ENCODE measurements around the gene CDC37. TPM values are rescaled to one million over a fixed set of nuclear protein-coding genes. Genes with fewer than 3 reads are reported as not detected.
"Not testable (repeated sequence)": the region's sequence is repeated elsewhere in the genome, so short reads cannot be mapped to it uniquely, and the experiment has no call there.

The CDC37 gene
- total and polyA plus RNA-seq, 7 donors, result 106 to 294 (median 129) TPM

DNA sequence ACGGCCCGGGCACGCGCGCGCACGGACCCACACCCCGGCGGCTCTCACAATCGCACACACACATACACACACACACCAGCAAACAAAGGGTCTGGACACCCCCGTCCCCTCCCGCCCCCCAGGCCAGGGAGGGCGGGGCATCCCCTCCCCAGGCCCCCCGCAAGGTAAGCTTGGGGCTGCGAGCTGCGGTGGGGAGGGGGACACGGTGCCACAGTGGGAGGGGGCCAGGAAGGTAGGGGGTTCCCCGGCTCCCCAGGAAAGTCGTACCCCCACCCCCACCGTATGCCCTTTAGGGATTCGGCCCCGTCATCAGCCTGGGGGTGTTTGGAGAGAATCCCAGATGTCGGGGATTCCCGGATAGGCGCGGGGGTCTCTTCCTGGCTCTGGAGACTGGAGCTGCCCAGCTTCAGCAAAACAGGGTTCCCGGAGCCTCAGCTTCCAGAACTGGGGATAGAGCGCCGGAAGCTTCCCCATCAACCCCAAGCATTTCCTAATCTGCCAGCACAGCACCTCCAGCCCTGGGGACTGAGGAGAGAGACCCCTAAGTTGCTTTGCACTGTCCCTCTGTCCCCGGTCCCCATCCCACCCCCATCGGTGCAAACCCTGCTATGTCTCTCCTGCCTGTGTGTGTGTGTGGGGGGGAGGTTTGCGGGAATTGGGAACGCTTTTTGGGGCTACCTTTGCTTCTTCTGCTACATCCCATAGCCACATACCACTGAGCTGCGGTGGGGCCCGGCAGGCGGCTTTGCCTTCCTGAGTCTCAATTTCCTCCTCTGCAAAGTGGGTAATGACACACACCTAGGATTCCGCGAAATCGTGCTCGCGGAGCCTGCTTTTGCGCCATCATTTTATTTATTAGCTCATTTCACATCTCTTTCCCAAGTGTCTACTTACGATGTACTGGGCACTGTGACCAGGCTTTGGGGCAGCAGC is 1.8 kb upstream of the CDC37 start:
- 5 to 9% methylated on average over 43 of the region's 43 CpGs for WGBS, 2 donors
- Histone ChIP-seq H3K9me3 (no peaks in the 10 kb centered on the region), H3K4me3 (peak overlapping the region in 3 of 4 donors; percentile 70 to 97 (median 93)), H3K4me1 (peaks cover 0 to 41% (median 33%) of the 10 kb centered on the region in 4 donors), H3K27ac (peak overlapping the region in 1 of 4 donors; percentile 79), H3K27me3 (peaks cover 6 to 53% (median 44%) of the 10 kb centered on the region in 3 donors), H3K36me3 (no peaks in the 10 kb centered on the region)
- TF ChIP-seq POLR2AphosphoS5 (IDR thresholded peaks at IDR 0.05) (no peak), EP300 (IDR thresholded peaks at IDR 0.05) (no peak), POLR2A (IDR thresholded peaks at IDR 0.05) (no peak)
- TF ChIP-seq, protein P1, sequence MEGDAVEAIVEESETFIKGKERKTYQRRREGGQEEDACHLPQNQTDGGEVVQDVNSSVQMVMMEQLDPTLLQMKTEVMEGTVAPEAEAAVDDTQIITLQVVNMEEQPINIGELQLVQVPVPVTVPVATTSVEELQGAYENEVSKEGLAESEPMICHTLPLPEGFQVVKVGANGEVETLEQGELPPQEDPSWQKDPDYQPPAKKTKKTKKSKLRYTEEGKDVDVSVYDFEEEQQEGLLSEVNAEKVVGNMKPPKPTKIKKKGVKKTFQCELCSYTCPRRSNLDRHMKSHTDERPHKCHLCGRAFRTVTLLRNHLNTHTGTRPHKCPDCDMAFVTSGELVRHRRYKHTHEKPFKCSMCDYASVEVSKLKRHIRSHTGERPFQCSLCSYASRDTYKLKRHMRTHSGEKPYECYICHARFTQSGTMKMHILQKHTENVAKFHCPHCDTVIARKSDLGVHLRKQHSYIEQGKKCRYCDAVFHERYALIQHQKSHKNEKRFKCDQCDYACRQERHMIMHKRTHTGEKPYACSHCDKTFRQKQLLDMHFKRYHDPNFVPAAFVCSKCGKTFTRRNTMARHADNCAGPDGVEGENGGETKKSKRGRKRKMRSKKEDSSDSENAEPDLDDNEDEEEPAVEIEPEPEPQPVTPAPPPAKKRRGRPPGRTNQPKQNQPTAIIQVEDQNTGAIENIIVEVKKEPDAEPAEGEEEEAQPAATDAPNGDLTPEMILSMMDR (IDR thresholded peaks at IDR 0.05), result no peak
- intact Hi-C loops (cut with DNase I), result loop anchor here (2.0 to 10.0 kb wide), 4 partner anchors 20 to 240 kb away; partner anchors contain the start of genes CDKN2D, KRI1 and RAVER1
- no peak for DNase-seq

- no peak for DNase-seq
- no peaks in the 10 kb centered on the region for H3K36me3 ChIP-seq
- H3K9me3 ChIP-seq, result no peaks in the 10 kb centered on the region
- 0 to 1% methylated on average over 15 of the region's 15 CpGs for WGBS, 2 donors
- peak overlapping the region; percentile 79 to 90 (median 82) for H3K27ac ChIP-seq
- intact Hi-C loops (cut with DNase I), result loop anchor here (5.0 to 10.0 kb wide), 3 partner anchors 70 to 242 kb away; partner anchors contain the start of genes CDKN2D, KRI1 and RAVER1
- H3K4me3 ChIP-seq, result peak overlapping the region; percentile 70 to 97 (median 93)
- TF ChIP-seq EP300 (IDR thresholded peaks at IDR 0.05) (no peak), POLR2AphosphoS5 (IDR thresholded peaks at IDR 0.05) (peak in 1 of 4 donors; percentile 22)
- H3K4me1 ChIP-seq, result peaks cover 0 to 46% (median 36%) of the 10 kb centered on the region in 4 donors
- H3K27me3 ChIP-seq, result peaks cover 6 to 30% (median 25%) of the 10 kb centered on the region in 3 donors
These were observed 802 bp downstream of the CDC37 start for GRCh38 chr19:10402441-10403038.

DNA sequence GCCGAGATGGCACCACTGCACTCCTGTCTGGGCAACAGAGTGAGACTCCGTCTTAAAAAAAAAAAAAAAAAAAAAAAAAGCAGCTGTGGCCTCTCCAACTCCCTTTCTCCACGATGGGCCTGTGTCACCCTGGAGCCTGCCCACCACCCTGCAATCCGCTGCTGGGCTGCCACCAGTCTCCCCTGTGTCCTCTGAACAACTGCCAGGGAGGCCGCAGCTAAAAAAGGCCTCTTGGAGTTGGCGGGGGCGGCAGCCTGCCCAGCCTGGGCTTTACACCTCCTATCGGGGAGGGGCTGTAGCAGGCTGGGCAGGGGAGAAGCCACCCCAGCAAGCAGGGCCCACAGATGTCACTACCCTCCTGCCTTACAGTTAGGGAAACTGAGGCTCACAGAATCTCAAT is 3.5 kb downstream of the CDC37 start:
- peaks cover 7 to 14% (median 8%) of the 10 kb centered on the region in 4 donors for H3K36me3 ChIP-seq
- WGBS, 2 donors, result 92% methylated on average over 8 of the region's 8 CpGs
- peaks cover 5 to 7% (median 6%) of the 10 kb centered on the region in 3 donors for H3K27me3 ChIP-seq
- TF ChIP-seq EP300 (IDR thresholded peaks at IDR 0.05), result no peak
- TF ChIP-seq POLR2AphosphoS5 (IDR thresholded peaks at IDR 0.05), result no peak
- TF ChIP-seq, protein P1 (IDR thresholded peaks at IDR 0.05), result no peak
- no peak for TF ChIP-seq POLR2A (IDR thresholded peaks at IDR 0.05)
- no peak for DNase-seq
- H3K4me1 ChIP-seq, result peaks cover 0 to 44% (median 33%) of the 10 kb centered on the region in 4 donors
- H3K9me3 ChIP-seq, result no peaks in the 10 kb centered on the region
- intact Hi-C loops (cut with DNase I), result loop anchor here (5.0 to 10.0 kb wide), 3 partner anchors 68 to 245 kb away; partner anchors contain the start of genes CDKN2D, KRI1 and RAVER1
- H3K4me3 ChIP-seq, result no peak overlapping the region
- H3K27ac ChIP-seq, result no peak overlapping the region

GRCh38 chr19:10399340-10399739 is 4.0 kb downstream of the CDC37 start:
- Histone ChIP-seq H3K4me1 (peaks cover 0 to 38% (median 27%) of the 10 kb centered on the region in 4 donors), H3K36me3 (peaks cover 11 to 19% (median 13%) of the 10 kb centered on the region in 4 donors)
- H3K27ac ChIP-seq; H3K9me3 ChIP-seq; DNase-seq; H3K4me3 ChIP-seq; H3K27me3 ChIP-seq; intact Hi-C loops (cut with DNase I): not testable (repeated sequence)
- 92% methylated on average over 8 of the region's 8 CpGs for WGBS, 2 donors

GRCh38 chr19:10398819-10399218 is 4.5 kb downstream of the CDC37 start:
- peaks cover 0 to 36% (median 23%) of the 10 kb centered on the region in 4 donors for H3K4me1 ChIP-seq
- DNase-seq, result no peak
- H3K27me3 ChIP-seq, result no peaks in the 10 kb centered on the region
- intact Hi-C loops (cut with DNase I), result no loop called here
- TF ChIP-seq POLR2A (IDR thresholded peaks at IDR 0.05), result no peak
- no peaks in the 10 kb centered on the region for H3K9me3 ChIP-seq
- peaks cover 11 to 24% (median 17%) of the 10 kb centered on the region in 4 donors for H3K36me3 ChIP-seq
- H3K27ac ChIP-seq, result no peak overlapping the region
- no peak overlapping the region for H3K4me3 ChIP-seq
- WGBS, 2 donors, result 87 to 90% methylated on average over 9 of the region's 9 CpGs

- no peak for DNase-seq
- H3K27me3 ChIP-seq, result no peaks in the 10 kb centered on the region
- no peak overlapping the region for H3K27ac ChIP-seq
- no peaks in the 10 kb centered on the region for H3K9me3 ChIP-seq
- peaks cover 0 to 16% (median 5%) of the 10 kb centered on the region in 4 donors for H3K4me1 ChIP-seq
- H3K36me3 ChIP-seq, result peaks cover 36 to 53% (median 43%) of the 10 kb centered on the region in 4 donors
- TF ChIP-seq POLR2AphosphoS5 (IDR thresholded peaks at IDR 0.05), result no peak
- TF ChIP-seq, protein P1 (IDR thresholded peaks at IDR 0.05), result no peak
- 83 to 89% methylated on average over 24 of the region's 24 CpGs for WGBS, 2 donors
- H3K4me3 ChIP-seq, result no peak overlapping the region
- intact Hi-C loops (cut with DNase I), result no loop called here
These were observed 7.4 kb downstream of the CDC37 start for GRCh38 chr19:10395917-10396316.

Measured in sigmoid colon (tissue), 7 donors.